HG03060 (cell line): ENCODE data around the gene MLEC.
A peak's percentile ranks its signal among the peaks of the same experiment; 100 is the strongest.

ENCODE experiments used
- ATAC-seq: cut with Tn5 transposase; IDR thresholded peaks from one replicate; pipeline ENCODE4 v1.9.1; 2021; ENCODE audit warnings: low read depth, moderate number of reproducible peaks; ENCODE audit not compliant: unreplicated experiment

The MLEC gene

GRCh38 chr12:120686690-120687577, at the start of gene MLEC:
Gene MLEC, plus strand, starts transcription at chr12:120687149. Its CDS starts 148 bp downstream, at chr12:120687297.
- peak; percentile 34 for ATAC-seq

- ATAC-seq, result no peak
Observed at GRCh38 chr12:120639771-120640721, 46.9 kb upstream of the MLEC start, which contains the start of gene CABP1. Gene CABP1, plus strand, starts transcription at chr12:120640626. Its CDS starts 60 bp downstream, at chr12:120640686.

- ATAC-seq, result no peak
Observed at GRCh38 chr12:120640861-120641833, 45.8 kb upstream of the MLEC start.

DNA sequence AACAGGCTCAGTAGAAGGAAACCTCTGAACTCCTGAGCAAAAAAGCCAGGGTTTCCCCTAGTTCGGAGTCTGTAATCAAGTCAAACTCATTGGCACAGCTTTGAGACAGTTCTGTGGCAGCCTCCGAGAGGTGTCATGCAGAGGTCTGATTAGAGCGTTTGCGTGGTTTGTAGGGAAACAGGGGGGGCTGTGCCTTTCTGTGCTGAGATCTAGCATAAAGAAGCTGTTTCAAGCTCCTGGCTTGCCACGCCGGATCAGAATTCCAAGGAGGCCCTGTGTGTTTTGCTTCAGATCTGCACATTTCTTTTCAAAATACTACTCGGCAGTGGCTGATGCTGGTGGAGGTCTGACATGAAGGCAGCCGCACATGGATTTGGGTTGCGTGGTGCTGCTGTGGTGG, 44.8 kb upstream of the MLEC start:
- no peak for ATAC-seq

- no peak for ATAC-seq
Observed at GRCh38 chr12:120642826-120643225, 44.1 kb upstream of the MLEC start.

- ATAC-seq, result no peak
Observed at GRCh38 chr12:120643574-120643973, 43.4 kb upstream of the MLEC start.

DNA sequence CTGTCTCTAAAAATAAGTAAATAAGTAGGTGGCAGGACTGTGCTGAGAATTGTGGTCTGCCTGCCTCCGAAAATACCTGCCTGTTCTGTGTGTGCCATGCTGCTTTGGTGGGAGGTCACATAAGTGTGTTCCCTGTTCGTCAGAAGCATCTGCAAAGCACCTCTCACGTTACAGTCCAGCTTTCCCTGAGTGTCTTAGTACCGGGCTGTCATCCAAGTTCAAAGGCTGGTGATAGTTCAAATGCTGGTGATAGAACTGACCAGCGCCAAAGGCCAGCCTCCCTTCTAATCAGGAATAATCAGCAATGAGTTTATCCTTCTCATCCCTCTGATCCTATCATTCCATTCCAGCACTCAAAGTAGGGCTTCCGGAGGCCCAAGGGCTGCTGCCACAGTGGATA, 40.9 kb upstream of the MLEC start:
- no peak for ATAC-seq

DNA sequence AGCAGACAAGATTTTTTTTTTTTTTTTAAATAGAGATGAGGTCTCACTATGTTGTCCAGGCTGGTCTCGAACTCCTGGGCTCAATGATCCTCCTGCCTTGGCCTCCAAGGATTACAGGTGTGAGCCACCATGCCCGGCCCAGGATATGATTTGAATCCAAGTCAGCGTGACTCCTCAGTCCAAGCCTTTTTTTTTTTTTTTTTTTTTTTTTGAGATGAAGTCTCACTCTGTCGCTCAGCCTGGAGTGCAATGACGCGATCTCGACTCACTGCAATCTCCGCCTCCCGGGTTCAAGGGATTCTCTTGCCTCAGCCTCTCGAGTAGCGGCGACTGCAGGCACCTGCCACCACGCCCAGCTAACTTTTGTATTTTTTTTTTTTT, 39.6 kb upstream of the MLEC start:
- ATAC-seq, result no peak

- ATAC-seq, result no peak
Observed at GRCh38 chr12:120649442-120650232, 37.3 kb upstream of the MLEC start.

- no peak for ATAC-seq
Observed at GRCh38 chr12:120650233-120650690, 36.7 kb upstream of the MLEC start.

- ATAC-seq, result no peak
Observed at GRCh38 chr12:120651821-120652220, 35.1 kb upstream of the MLEC start.

- no peak for ATAC-seq
Observed at GRCh38 chr12:120652656-120653435, 34.1 kb upstream of the MLEC start.

DNA sequence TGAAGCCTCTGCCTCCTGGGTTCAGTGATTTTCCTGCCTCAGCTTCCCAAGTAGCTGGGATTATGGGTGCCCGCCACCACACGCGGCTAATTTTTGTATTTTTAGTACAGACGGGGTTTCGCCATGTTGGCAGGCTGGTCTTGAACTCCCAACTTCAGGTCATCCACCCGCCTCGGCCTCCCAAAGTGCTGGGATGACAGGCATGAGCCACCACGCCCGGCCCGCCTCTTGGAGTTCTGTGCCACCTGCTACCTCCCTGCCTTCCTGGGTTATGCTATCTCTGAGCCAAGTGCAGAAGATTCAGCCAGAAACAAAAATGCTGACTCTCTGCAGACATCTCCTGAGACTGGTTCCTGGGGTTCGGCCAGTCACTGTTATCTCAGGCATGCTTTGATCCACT, 33.3 kb upstream of the MLEC start:
- ATAC-seq, result no peak

DNA sequence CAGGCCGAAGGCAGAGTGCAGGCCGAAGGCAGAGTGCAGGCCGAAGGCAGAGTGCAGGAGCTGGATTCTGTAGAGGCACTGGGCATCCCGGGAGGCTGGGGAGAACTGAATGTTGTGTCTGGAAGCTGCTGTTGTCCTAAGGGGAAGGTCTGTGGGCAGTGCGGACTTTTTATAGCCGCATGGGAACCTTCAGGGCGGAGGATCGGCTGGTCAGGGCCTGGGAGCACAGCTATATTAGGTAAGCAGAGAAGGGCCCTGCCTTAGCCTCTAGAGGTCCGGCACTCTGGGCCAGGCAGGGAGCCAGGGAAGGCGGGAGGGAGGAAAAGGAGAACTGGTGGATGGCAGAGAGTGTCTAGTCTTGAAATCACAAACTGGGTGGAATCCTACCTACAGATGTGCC, 32.3 kb upstream of the MLEC start:
- ATAC-seq, result no peak

GRCh38 chr12:120656008-120656407, 30.9 kb upstream of the MLEC start:
- no peak for ATAC-seq

- ATAC-seq, result no peak
Observed at GRCh38 chr12:120658286-120659150, 28.4 kb upstream of the MLEC start.

GRCh38 chr12:120659151-120659525, 27.8 kb upstream of the MLEC start:
- no peak for ATAC-seq

DNA sequence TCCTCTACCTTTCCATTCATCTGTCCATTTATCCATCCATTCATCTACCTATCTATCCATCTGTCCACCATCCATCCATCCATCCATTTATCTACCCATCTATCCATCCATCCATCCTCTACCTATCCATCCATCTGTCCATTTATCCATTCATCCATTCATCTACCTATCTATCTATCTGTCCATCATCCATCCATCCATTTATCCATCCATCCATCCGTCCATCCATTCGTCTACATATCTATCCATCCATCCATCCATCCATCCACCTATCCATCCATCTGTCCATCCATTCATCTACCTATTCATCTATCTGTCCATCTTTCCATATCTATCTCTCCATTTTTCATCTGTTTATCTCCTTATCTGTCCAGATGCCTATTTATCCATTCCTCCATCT, 25.5 kb upstream of the MLEC start:
- ATAC-seq, result no peak
